SK-N-SH (cell line): Measurements from ENCODE around the gene CD200R1. TPM values are rescaled to one million over a fixed set of nuclear protein-coding genes. Genes with fewer than 3 reads are reported as not detected.

ENCODE experiments used
- CTCF ChIA-PET: fragments of 300-600, 350-600 bp; formaldehyde crosslinking; extraction: SDS; loops from one replicate; lab custom pipeline; 2021; lab: Yijun Ruan, JAX
- POLR2A ChIA-PET: fragments of 350-600 bp; sonication (Branson Sonifier 250); formaldehyde crosslinking; extraction: SDS; loops from one replicate; lab custom pipeline; 2020; ENCODE audit warnings: antibody characterized with exemption, inconsistent platforms; lab: Yijun Ruan, JAX
- DNase-seq: peaks from one replicate; pipeline ENCODE4 v3.0.0; 2012
- H2AFZ ChIP-seq: fragments of 200-600 bp; sonication (generic); 2 replicates; pipeline ENCODE4 v1.8.1; 2016; ENCODE audit warnings: antibody characterized with exemption, mild to moderate bottlenecking, low read depth
- H3F3A ChIP-seq: fragments of 200-600 bp; sonication (generic); replicated peaks from 2 replicates; pipeline ENCODE3; 2016; ENCODE audit warnings: antibody characterized with exemption, mild to moderate bottlenecking; ENCODE audit not compliant: insufficient read depth
- H3K27ac ChIP-seq, 2 experiments: fragments of 200-500 bp in 1 of 2; fragments of 200-600 bp in 1 of 2; sonication (Bioruptor generic) in 1 of 2; sonication (generic), shearing (Covaris generic) in 1 of 2; 2 replicates each; pipeline versions ENCODE4 v1.5.1 to v1.6.1; 2014 to 2016; ENCODE audit warnings: low read depth in 2 of 2, inconsistent platforms in 1 of 2, low read length in 1 of 2, mild to moderate bottlenecking in 1 of 2, mixed read lengths in 1 of 2
- H3K27me3 ChIP-seq: fragments of 200-600 bp; sonication (generic), shearing (Covaris generic); 2 replicates; pipeline ENCODE4 v1.6.1; 2016; ENCODE audit warnings: mixed run types; ENCODE audit not compliant: insufficient read depth
- H3K36me3 ChIP-seq, 2 experiments: fragments of 200-500 bp in 1 of 2; fragments of 200-600 bp in 1 of 2; sonication (Bioruptor generic) in 1 of 2; sonication (generic) in 1 of 2; replicated peaks in 1 of 2; 2 replicates each; pipeline versions ENCODE3 to v1.5.1; 2014 to 2016; ENCODE audit warnings: low read length in 1 of 2, mild to moderate bottlenecking in 1 of 2; ENCODE audit not compliant: insufficient read depth in 2 of 2, control insufficient read depth in 1 of 2
- H3K4me1 ChIP-seq, 2 experiments: fragments of 200-500 bp in 1 of 2; fragments of 200-600 bp in 1 of 2; sonication (Bioruptor generic) in 1 of 2; sonication (generic), shearing (Covaris generic) in 1 of 2; 2 replicates each; pipeline versions ENCODE4 v1.5.1 to v1.6.1; 2014 to 2016; ENCODE audit warnings: low read depth in 1 of 2, low read length in 1 of 2, mixed run types in 1 of 2; ENCODE audit not compliant: insufficient read depth in 2 of 2, control insufficient read depth in 1 of 2
- H3K4me2 ChIP-seq: fragments of 200-600 bp; sonication (generic), shearing (Covaris generic); 2 replicates; pipeline ENCODE4 v1.6.1; 2017; ENCODE audit warnings: mixed run types
- H3K4me3 ChIP-seq, 2 experiments: fragments of 200-500 bp in 1 of 2; fragments of 200-600 bp in 1 of 2; sonication (Bioruptor generic) in 1 of 2; sonication (generic), shearing (Covaris generic) in 1 of 2; 2 replicates each; pipeline versions ENCODE4 v1.5.1 to v1.8.1; 2014 to 2016; ENCODE audit warnings: low read depth in 2 of 2, inconsistent platforms in 1 of 2, low read length in 1 of 2, mild to moderate bottlenecking in 1 of 2, mixed read lengths in 1 of 2, moderate library complexity in 1 of 2
- H3K79me2 ChIP-seq: fragments of 200-600 bp; sonication (generic); 2 replicates; pipeline ENCODE4 v1.8.1; 2017; ENCODE audit warnings: mild to moderate bottlenecking; ENCODE audit not compliant: insufficient read depth
- H3K9ac ChIP-seq: fragments of 200-600 bp; sonication (generic); 2 replicates; pipeline ENCODE4 v1.6.1; 2017; ENCODE audit warnings: mixed run types
- H3K9me2 ChIP-seq: fragments of 200-600 bp; sonication (generic); 2 replicates; pipeline ENCODE4 v1.6.1; 2017; ENCODE audit warnings: mixed run types
- H3K9me3 ChIP-seq: fragments of 200-600 bp; sonication (generic); 2 replicates; pipeline ENCODE4 v1.6.1; 2017; ENCODE audit warnings: mixed run types, mild to moderate bottlenecking, moderate library complexity
- H4K20me1 ChIP-seq: fragments of 200-600 bp; sonication (generic); 2 replicates; pipeline ENCODE4 v1.6.1; 2017; ENCODE audit warnings: mild to moderate bottlenecking, mixed run types; ENCODE audit not compliant: insufficient read depth
- CHD2 ChIP-seq: fragments of 150-350 bp; IDR thresholded peaks from 2 replicates; pipeline ENCODE4 v1.6.1; 2018; ENCODE audit warnings: low read length; ENCODE audit not compliant: partially characterized antibody
- EP300 ChIP-seq, 2 experiments: IDR thresholded peaks; 2 replicates each; pipeline versions ENCODE4 v1.4.0 to v1.6.1; 2012; ENCODE audit warnings: borderline replicate concordance in 1 of 2, low read depth in 1 of 2, low read length in 1 of 2
- FOSL2 ChIP-seq: IDR thresholded peaks from 2 replicates; pipeline ENCODE4 v1.4.0; 2012; ENCODE audit warnings: low read depth, mild to moderate bottlenecking, moderate library complexity, borderline replicate concordance
- FOXJ3 ChIP-seq: sonication (generic); formaldehyde crosslinking; IDR thresholded peaks from 2 replicates; pipeline ENCODE4 v1.5.1; 2020; ENCODE audit warnings: mild to moderate bottlenecking, missing genetic modification reagents
- FOXM1 ChIP-seq: IDR thresholded peaks from 2 replicates; pipeline ENCODE4 v1.4.0; 2012; ENCODE audit warnings: low read depth, mild to moderate bottlenecking
- GABPA ChIP-seq: IDR thresholded peaks from 2 replicates; pipeline ENCODE4 v1.4.0; 2012; ENCODE audit warnings: low read depth, mild to moderate bottlenecking
- JUND ChIP-seq: IDR thresholded peaks from 2 replicates; pipeline ENCODE4 v1.4.0; 2012
- NFIC ChIP-seq: IDR thresholded peaks from 2 replicates; pipeline ENCODE4 v1.4.0; 2012; ENCODE audit warnings: borderline replicate concordance
- RAD21 ChIP-seq: IDR thresholded peaks from 2 replicates; pipeline ENCODE4 v1.6.1; 2012; ENCODE audit warnings: mild to moderate bottlenecking, low read length
- RCOR1 ChIP-seq: fragments of 150-350 bp; IDR thresholded peaks from 2 replicates; pipeline ENCODE4 v1.6.1; 2017; ENCODE audit warnings: antibody characterized with exemption, low read length
- RFX5 ChIP-seq: IDR thresholded peaks from 2 replicates; pipeline ENCODE4 v1.6.1; 2012; ENCODE audit warnings: mild to moderate bottlenecking, improper control_type of control experiment, low read length
- SIN3A ChIP-seq: IDR thresholded peaks from 2 replicates; pipeline ENCODE4 v1.6.1; 2012; ENCODE audit warnings: low read depth, mild to moderate bottlenecking, low read length, moderate library complexity, borderline replicate concordance
- TAF1 ChIP-seq: IDR thresholded peaks from 2 replicates; pipeline ENCODE4 v1.6.1; 2012; ENCODE audit warnings: low read depth, mild to moderate bottlenecking, low read length, moderate library complexity, borderline replicate concordance
- TCF12 ChIP-seq: IDR thresholded peaks from 2 replicates; pipeline ENCODE4 v1.4.0; 2012
- YY1 ChIP-seq: IDR thresholded peaks from 2 replicates; pipeline ENCODE4 v1.4.0; 2012; ENCODE audit warnings: low read depth, mild to moderate bottlenecking
- WGBS: methylation state at CpG from one replicate; pipeline ENCODE4 v1.1.6; 2017; ENCODE audit warnings: low lambda C conversion rate; 5-methylcytosine and 5-hydroxymethylcytosine counted together
- polyA plus RNA-seq, 3 experiments: library from polyadenylated mRNA; depleted of rRNA; stranded (reverse); fragments of >200 nt; gene quantifications; 2 replicates each; pipeline ENCODE4 v1.2.3, GENCODE V29; 2012
- TF ChIP-seq, protein P1 (sequence below): IDR thresholded peaks from 2 replicates; pipeline ENCODE4 v1.4.0; 2012; ENCODE audit warnings: low read depth
- TF ChIP-seq, protein P2 (sequence below): IDR thresholded peaks from 2 replicates; pipeline ENCODE4; 2012
- TF ChIP-seq, protein P3 (sequence below): IDR thresholded peaks from 2 replicates; pipeline ENCODE4 v1.6.1; 2012; ENCODE audit warnings: mild to moderate bottlenecking, low read depth, low read length, moderate library complexity
- TF ChIP-seq, protein P4 (sequence below): IDR thresholded peaks from 2 replicates; pipeline ENCODE4 v1.4.0; 2012; ENCODE audit warnings: low read depth, borderline replicate concordance

Gene CD200R1
- polyA plus RNA-seq, 1 of the 3 experiments (the other 2 are of a cell fraction), result 0.02 TPM

DNA sequence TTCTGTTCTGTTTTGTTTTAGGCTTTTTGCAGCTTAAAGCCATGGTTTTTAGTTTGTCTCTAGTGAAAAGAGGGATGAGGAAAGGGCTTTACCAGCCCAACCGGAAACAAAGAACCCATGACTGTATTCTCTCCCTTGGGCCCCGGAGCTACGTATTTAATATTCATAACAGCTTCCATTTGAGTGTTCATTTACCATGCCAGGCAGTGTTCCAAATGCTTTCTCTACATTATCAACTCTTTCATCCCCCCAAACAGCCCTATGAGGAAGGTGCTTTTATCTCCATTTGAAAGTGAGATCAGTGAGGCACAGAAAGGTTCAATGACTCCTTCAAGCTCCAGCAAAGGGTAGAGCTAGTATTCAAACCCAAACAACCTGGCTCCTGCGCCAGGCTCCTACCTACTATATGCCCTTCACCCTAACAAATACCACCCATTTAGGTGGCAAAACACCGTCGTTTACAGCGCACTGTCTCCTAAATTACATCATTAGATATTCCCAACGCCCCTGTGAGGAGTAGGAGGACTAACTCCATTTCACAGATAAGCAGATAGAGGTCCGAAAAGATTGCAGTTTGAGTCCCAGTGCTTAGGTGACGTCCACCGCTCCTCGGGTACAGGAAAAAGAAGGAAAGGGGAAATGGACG is 43.8 kb upstream of the CD200R1 start:
- no peaks in the 10 kb centered on the region for H3K27me3 ChIP-seq
- H3F3A ChIP-seq, result peaks cover 6% of the 10 kb centered on the region
- peaks cover 64% of the 10 kb centered on the region for H3K79me2 ChIP-seq
- TF ChIP-seq, protein P1, sequence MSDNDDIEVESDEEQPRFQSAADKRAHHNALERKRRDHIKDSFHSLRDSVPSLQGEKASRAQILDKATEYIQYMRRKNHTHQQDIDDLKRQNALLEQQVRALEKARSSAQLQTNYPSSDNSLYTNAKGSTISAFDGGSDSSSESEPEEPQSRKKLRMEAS, result no peak
- no peak for TF ChIP-seq JUND
- no peak for TF ChIP-seq TAF1
- no peak for TF ChIP-seq CHD2
- TF ChIP-seq SIN3A, result no peak
- no peak for TF ChIP-seq EP300 (IDR thresholded peaks at IDR 0.05; ENCODE audit: borderline replicate concordance in 1 of 2, low read depth in 1 of 2, low read length in 1 of 2)
- TF ChIP-seq NFIC, result no peak
- TF ChIP-seq RFX5, result no peak
- no peak for TF ChIP-seq YY1
- TF ChIP-seq FOSL2, result no peak
- CTCF ChIA-PET, result interaction anchor here (1.2 to 4.4 kb wide), 5 partner anchors 11 to 269 kb away, joined by 3 to 34 read pairs (median 8); no protein-coding TSS in a partner anchor
- WGBS, result 1% methylated on average over 13 of the region's 13 CpGs
- no peaks in the 10 kb centered on the region; the same call in 1 of the 2 replicates for H4K20me1 ChIP-seq
- H3K9me2 ChIP-seq, result no peaks in the 10 kb centered on the region
- H3K4me2 ChIP-seq, result peak overlapping the region; percentile 94
- peak overlapping the region; percentile 92 for H3K9ac ChIP-seq
- no peaks in the 10 kb centered on the region for H3K9me3 ChIP-seq
- peaks cover 6 to 11% of the 10 kb centered on the region in 2 experiments; a peak in 3 of 4 replicates for H3K4me1 ChIP-seq
- H2AFZ ChIP-seq, result peak overlapping the region; percentile 99
- H3K36me3 ChIP-seq, result peaks cover 34 to 36% of the 10 kb centered on the region in 2 experiments
- H3K27ac ChIP-seq, result peak overlapping the region; percentile 90 to 97
- H3K4me3 ChIP-seq, result peak overlapping the region; percentile 58 to 88
- DNase-seq, result peak; percentile 6
- POLR2A ChIA-PET, result interaction anchor here (0.7 to 2.0 kb wide), 8 partner anchors 8 to 776 kb away, joined by 3 to 14 read pairs (median 4); partner anchors contain the start of genes ATG3, GTPBP8, SLC35A5 and SPICE1

DNA sequence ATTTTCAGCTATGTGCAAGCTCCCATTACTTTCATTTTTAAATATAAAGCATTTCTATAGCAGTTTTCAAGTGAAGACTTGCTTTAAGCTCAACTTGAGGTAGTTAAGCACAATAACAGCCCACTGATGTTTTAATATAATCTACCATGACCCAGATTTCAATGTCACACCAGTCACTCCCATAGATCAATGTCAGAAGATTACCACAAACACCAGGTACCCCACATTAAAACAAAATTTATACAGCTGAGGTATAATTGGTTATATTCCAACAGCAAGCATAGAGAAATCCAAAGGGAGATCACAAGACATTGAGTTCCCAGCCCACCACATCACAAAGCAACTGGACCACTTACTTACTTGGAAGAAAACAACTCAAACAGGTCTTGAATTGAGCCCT is 38.7 kb upstream of the CD200R1 start:
- no peaks in the 10 kb centered on the region for H3K27me3 ChIP-seq
- no peaks in the 10 kb centered on the region for H3K9me3 ChIP-seq
- no peak overlapping the region for H3K4me2 ChIP-seq
- no peak overlapping the region for H3K27ac ChIP-seq
- H2AFZ ChIP-seq, result no peak overlapping the region
- DNase-seq, result no peak
- H3F3A ChIP-seq, result peaks cover 6% of the 10 kb centered on the region
- H3K79me2 ChIP-seq, result peaks cover 91% of the 10 kb centered on the region
- H3K4me1 ChIP-seq, result peaks cover 0 to 9% of the 10 kb centered on the region in 2 experiments; a peak in 2 of 4 replicates
- TF ChIP-seq FOXJ3 (CRISPR knock-in tag) (no peak), TCF12 (no peak), EP300 (IDR thresholded peaks at IDR 0.05; ENCODE audit: borderline replicate concordance in 1 of 2, low read depth in 1 of 2, low read length in 1 of 2) (no peak), RCOR1 (no peak), FOXM1 (no peak), GABPA (no peak), YY1 (no peak), RAD21 (no peak), FOSL2 (no peak)
- TF ChIP-seq, protein P2, sequence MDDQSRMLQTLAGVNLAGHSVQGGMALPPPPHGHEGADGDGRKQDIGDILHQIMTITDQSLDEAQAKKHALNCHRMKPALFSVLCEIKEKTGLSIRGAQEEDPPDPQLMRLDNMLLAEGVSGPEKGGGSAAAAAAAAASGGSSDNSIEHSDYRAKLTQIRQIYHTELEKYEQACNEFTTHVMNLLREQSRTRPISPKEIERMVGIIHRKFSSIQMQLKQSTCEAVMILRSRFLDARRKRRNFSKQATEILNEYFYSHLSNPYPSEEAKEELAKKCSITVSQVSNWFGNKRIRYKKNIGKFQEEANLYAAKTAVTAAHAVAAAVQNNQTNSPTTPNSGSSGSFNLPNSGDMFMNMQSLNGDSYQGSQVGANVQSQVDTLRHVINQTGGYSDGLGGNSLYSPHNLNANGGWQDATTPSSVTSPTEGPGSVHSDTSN, result no peak
- TF ChIP-seq, protein P3, sequence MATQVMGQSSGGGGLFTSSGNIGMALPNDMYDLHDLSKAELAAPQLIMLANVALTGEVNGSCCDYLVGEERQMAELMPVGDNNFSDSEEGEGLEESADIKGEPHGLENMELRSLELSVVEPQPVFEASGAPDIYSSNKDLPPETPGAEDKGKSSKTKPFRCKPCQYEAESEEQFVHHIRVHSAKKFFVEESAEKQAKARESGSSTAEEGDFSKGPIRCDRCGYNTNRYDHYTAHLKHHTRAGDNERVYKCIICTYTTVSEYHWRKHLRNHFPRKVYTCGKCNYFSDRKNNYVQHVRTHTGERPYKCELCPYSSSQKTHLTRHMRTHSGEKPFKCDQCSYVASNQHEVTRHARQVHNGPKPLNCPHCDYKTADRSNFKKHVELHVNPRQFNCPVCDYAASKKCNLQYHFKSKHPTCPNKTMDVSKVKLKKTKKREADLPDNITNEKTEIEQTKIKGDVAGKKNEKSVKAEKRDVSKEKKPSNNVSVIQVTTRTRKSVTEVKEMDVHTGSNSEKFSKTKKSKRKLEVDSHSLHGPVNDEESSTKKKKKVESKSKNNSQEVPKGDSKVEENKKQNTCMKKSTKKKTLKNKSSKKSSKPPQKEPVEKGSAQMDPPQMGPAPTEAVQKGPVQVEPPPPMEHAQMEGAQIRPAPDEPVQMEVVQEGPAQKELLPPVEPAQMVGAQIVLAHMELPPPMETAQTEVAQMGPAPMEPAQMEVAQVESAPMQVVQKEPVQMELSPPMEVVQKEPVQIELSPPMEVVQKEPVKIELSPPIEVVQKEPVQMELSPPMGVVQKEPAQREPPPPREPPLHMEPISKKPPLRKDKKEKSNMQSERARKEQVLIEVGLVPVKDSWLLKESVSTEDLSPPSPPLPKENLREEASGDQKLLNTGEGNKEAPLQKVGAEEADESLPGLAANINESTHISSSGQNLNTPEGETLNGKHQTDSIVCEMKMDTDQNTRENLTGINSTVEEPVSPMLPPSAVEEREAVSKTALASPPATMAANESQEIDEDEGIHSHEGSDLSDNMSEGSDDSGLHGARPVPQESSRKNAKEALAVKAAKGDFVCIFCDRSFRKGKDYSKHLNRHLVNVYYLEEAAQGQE, result no peak
- TF ChIP-seq, protein P4, sequence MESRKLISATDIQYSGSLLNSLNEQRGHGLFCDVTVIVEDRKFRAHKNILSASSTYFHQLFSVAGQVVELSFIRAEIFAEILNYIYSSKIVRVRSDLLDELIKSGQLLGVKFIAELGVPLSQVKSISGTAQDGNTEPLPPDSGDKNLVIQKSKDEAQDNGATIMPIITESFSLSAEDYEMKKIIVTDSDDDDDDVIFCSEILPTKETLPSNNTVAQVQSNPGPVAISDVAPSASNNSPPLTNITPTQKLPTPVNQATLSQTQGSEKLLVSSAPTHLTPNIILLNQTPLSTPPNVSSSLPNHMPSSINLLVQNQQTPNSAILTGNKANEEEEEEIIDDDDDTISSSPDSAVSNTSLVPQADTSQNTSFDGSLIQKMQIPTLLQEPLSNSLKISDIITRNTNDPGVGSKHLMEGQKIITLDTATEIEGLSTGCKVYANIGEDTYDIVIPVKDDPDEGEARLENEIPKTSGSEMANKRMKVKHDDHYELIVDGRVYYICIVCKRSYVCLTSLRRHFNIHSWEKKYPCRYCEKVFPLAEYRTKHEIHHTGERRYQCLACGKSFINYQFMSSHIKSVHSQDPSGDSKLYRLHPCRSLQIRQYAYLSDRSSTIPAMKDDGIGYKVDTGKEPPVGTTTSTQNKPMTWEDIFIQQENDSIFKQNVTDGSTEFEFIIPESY, result no peak
- POLR2A ChIA-PET, result no interaction called here
- no peak overlapping the region for H3K4me3 ChIP-seq
- CTCF ChIA-PET, result interaction anchor here (1.4 to 1.5 kb wide), 2 partner anchors 21 to 22 kb away, joined by 3 to 4 read pairs; no protein-coding TSS in a partner anchor
- peaks cover 76 to 86% of the 10 kb centered on the region in 2 experiments for H3K36me3 ChIP-seq
- H3K9me2 ChIP-seq, result no peaks in the 10 kb centered on the region
- no peaks in the 10 kb centered on the region; the same call in 1 of the 2 replicates for H4K20me1 ChIP-seq
- H3K9ac ChIP-seq, result no peak overlapping the region
